ENCODE results near the gene MUC4. TPM values are rescaled to one million over a fixed set of nuclear protein-coding genes. Genes with fewer than 3 reads are reported as not detected.

Gene MUC4
- total and polyA plus RNA-seq, 9 of the 15 experiments (the other 6 are each of a cell fraction or from before 2014, with no cell fraction given) = under 0.01 to 0.21 (median 0.10) TPM; not detected in 4

- TF ChIP-seq ZBTB34 (CRISPR knock-in tag; IDR thresholded peaks at IDR 0.05) (no peak), NKRF (IDR thresholded peaks at IDR 0.05; ENCODE audit: borderline replicate concordance) (no peak), POLR3A (IDR thresholded peaks at IDR 0.05; ENCODE audit: borderline replicate concordance, extremely low read depth, insufficient read depth, insufficient read length) (no peak), NCOA2 (IDR thresholded peaks at IDR 0.05; ENCODE audit: partially characterized antibody in 2 of 2) (no peak), PCBP2 (IDR thresholded peaks at IDR 0.05; ENCODE audit: low read depth, low read length, poor library complexity, severe bottlenecking) (no peak), ZBED1 (IDR thresholded peaks at IDR 0.05) (no peak), KHSRP (IDR thresholded peaks at IDR 0.05) (no peak), NR4A1 (CRISPR knock-in tag; IDR thresholded peaks at IDR 0.05) (no peak), NR4A1 (tag; IDR thresholded peaks at IDR 0.05) (no peak), ZNF583 (CRISPR knock-in tag; IDR thresholded peaks at IDR 0.05) (no peak), TARDBP (IDR thresholded peaks at IDR 0.05) (no peak), U2AF2 (optimal IDR thresholded peaks at IDR 0.05; ENCODE audit: low read depth, low read length) (no peak), TCFL5 (CRISPR knock-in tag; conservative IDR thresholded peaks at IDR 0.05) (no peak), JUN (IDR thresholded peaks at IDR 0.05; ENCODE audit: borderline replicate concordance, low read depth, low read length) (0 out of 2 replicates have a peak, but pooled peaks have one; percentile 32), JUN (CRISPR knock-in tag; IDR thresholded peaks at IDR 0.05; ENCODE audit: borderline replicate concordance) (no peak), HNRNPLL (IDR thresholded peaks at IDR 0.05; ENCODE audit: low read depth, low read length, poor library complexity, severe bottlenecking) (no peak), E2F1 (CRISPR knock-in tag; IDR thresholded peaks at IDR 0.05) (no peak), BACH1 (tag; IDR thresholded peaks at IDR 0.05) (no peak), ZBTB7A (IDR thresholded peaks at IDR 0.05; ENCODE audit: borderline replicate concordance, control insufficient read depth, low read depth, low read length) (no peak), ARID3A (IDR thresholded peaks at IDR 0.05; ENCODE audit: borderline replicate concordance, low read depth, low read length) (no peak), DACH1 (IDR thresholded peaks at IDR 0.05; ENCODE audit: partially characterized antibody) (no peak), MBD2 (IDR thresholded peaks at IDR 0.05; ENCODE audit: borderline replicate concordance, low read depth) (no peak)
Measured at GRCh38 chr3:195698647-195699387, 112.9 kb downstream of the MUC4 start (continued).

Data from K562 (cell line).